Stimulated activated CD8-positive, alpha-beta memory T cell treated with anti-CD3 and anti-CD28 coated beads, Interleukin-7, amount 100 ng/mL, for 48 hours (primary cell): Measurements from ENCODE around the gene ARFIP1.

Experiments used
- DNase-seq, 2 donors: peaks; one replicate each; pipeline ENCODE4 v3.0.0-alpha.2; 2020; ENCODE audit warnings: low read depth in 1 of 2; ENCODE audit errors: extremely low read depth in 1 of 2

Gene ARFIP1

DNA sequence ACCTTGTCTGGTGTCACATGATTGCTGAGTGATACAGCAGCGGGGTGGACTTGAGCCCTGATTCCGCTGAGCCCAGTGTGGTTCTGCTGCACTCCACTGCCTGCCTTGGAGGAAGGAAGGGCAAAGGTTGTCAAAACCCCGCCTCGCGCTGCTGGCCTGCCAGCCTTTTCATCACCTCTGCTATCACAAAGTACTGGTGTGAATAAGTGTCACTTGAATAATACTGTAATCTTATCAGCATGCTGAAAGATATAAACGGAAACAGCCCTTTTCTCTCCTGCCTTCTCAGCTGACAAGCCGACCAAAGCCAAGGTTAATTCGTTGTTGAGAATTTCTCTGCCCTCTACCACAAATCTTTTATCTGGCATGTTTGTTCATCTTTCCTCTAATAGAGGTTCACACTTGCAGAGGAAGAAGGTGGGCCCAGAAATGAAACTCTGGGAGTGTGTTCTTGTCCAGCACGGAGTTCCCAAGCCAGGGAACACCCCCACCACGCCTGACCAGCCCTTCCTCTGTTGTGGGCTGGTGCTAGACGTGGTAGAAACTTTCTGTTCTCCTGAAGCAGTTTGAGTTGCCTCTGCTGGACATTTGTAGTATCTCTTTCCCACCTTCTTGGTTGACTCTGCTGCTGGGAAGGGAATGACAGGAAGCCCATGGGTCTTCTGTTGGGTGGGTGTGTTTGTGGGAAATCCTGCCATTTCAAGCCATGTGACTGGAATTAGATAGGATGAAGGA lies 177.8 kb downstream of the ARFIP1 start:
- no peak for DNase-seq

- no peak for DNase-seq
These were observed 179.3 kb downstream of the ARFIP1 start for GRCh38 chr4:152959080-152959479.

- no peak for DNase-seq
These were observed 180.3 kb downstream of the ARFIP1 start for GRCh38 chr4:152960082-152960481.

DNA sequence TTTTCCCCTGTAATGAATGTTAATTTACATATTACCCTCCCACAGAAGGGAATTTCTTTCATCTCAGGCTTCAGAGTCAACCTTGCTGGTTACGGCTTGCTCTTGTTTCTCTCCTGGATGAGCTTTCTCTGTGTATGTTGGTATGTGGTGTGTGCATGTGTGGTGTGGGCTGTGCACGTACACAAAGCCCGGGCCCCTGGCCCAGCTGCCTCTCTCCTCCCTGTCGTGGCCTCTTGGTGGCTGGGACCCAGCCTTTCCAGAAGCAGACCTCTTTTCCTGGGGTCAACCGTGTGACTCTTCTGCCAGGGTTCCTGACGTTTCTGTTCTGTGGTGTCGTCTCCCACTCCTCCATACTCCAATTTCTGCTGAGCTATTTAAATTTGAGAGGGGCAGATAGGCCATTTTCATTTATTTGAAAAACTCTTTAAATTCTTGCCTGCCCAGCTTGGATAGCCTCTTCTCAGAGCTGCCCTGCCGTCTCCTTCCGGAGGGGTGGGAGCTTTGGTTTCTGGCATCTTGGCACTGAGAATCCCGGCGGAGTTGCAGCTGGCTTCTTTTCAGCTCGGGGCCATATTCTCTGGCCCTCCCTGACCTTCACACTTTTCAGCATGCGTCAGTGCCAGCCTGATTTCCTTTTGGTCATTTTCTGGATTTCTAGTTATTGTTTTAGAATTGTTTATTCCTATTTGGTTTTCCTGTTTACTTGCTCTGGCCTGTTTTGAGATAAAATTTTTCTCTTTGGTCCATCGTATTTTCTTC lies 181.4 kb downstream of the ARFIP1 start:
- DNase-seq = no peak

GRCh38 chr4:152961773-152962115 lies 182.0 kb downstream of the ARFIP1 start:
- no peak for DNase-seq
